Hematopoietic multipotent progenitor cell treated with erythropoietin and hydrocortisone succinate and interleukin-3 and kit ligand, for 6 days (in vitro differentiated cells): ENCODE measurements around the gene SBNO1.
A peak's percentile ranks its signal among the peaks of the same experiment; 100 is the strongest.
"Not testable (repeated sequence)": the region's sequence is repeated elsewhere in the genome, so short reads cannot be mapped to it uniquely, and the experiment has no call there.

Experiments
- DNase-seq: peaks from one replicate; pipeline ENCODE4 v3.0.0-alpha.2; 2015

SBNO1 gene

DNA sequence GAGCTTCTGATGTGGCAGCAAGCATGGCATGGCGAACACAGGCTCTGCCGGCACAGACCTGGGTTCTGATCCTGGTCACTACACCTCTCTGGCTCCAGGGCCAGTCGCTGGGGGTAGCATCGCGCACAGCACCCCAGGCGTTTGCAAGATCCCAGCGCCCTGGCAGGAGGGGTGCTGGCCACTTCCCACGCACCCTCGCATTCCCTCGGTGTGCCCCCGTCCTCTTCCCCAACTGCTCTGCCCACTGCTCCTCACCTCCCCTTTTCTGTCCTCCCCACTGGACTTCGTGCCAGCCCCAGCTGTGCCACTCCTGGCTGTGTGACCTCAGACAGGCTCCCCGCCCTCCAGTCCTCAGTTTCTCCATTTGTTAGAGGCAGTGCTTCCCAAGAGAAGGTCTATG, 95.8 kb downstream of the SBNO1 start:
- no peak for DNase-seq

- DNase-seq: peak; percentile 68
These were observed 96.4 kb downstream of the SBNO1 start for GRCh38 chr12:123267991-123268843.

DNA sequence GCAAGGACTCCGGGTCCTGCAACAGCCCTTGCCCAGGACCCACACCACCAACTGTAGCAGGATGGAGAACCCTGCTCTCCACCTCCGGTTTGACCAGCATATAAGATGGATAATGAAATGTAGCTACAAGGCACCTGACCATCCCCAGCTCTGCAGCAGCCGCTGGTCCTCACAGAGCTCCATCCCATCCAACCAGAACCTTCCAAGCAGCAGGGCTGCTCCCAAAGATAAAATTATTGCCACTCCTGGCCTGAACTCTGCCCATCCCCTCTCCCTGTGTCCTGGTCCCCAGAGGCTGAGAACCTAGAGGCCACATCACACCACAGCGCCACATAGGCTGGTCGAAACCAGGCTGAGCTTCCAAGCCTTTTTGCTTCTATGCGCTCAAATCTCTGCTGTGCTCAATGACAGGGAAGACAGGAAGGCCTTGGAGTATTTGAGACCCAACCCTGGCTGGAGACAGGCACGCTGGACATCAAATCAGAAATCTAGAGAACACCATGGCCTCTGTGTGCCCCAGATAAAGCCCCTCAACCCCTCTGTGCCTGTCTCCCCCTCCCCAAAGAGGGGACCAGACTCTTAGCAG, 97.2 kb downstream of the SBNO1 start:
- DNase-seq: no peak

DNA sequence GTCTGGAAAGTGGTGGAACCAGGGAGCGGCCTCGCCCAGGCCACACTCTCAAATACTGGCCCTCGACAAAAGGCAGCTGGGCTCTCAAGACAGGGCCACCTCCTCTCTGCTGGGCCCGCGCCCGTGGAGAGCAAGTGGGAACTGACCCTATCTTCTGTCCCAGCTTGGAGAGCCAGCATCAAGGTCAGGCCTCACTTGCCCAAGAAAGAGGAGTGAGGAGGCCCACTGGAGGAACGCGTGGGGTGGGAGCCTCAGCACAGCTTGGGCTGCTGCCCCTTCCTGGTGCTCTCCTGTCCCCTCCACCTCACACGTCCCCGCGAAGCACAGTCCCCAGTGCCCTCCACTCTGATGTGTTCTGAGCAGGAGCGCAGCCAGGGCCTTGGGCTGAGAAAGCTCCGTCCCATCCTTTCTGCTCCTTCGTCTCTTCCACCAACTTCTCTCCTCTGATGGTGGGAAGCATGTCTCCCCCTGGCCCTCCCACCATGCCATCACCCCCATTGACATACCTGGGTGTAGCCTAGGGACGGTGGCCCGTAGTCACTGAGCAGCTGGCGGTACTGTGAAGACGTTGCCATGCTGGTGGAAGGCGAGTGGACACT, 97.9 kb downstream of the SBNO1 start:
- DNase-seq: no peak

DNA sequence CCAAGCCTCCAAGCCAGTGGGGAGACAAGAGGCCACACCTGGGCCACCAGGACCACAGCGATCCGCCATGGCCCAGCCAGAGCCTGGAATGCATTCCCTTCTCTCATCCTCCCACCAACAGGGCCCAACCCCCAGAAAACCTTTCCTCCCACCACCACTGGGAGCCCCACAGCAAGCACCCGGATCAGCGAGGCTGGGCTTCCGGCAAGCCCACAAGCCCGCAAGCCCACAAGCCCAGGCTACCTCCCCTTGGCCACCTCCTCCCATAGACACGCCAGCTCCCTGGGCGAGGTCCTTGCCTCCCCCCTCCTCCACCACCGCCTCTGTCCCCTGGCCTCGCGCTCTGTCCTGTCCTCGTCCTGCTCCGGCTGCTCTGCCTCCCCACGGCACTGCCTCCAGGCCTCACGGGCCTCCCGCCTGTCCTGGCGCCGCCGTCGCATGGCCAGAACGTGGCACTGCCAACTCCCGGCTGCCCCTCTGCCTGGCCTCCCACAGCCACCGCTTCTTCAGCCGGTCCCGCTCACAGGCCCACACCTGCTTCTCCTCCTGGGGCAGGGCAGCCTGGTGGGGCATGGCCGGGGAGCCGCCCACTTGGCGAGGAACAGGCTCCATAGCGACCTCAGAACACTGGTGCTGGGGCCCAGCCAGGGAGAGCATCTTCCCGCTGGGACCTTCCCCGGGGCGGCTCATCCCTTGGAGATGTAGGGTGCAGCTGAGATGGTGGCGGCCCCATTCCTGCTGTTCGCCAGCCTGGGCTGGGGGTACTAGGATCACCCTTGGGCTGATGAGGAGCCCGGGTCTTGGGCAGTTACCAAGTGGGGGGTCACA, 98.6 kb downstream of the SBNO1 start:
- DNase-seq: no peak

- DNase-seq: peak; percentile 47
These were observed 100.0 kb downstream of the SBNO1 start for GRCh38 chr12:123264642-123265041.

DNA sequence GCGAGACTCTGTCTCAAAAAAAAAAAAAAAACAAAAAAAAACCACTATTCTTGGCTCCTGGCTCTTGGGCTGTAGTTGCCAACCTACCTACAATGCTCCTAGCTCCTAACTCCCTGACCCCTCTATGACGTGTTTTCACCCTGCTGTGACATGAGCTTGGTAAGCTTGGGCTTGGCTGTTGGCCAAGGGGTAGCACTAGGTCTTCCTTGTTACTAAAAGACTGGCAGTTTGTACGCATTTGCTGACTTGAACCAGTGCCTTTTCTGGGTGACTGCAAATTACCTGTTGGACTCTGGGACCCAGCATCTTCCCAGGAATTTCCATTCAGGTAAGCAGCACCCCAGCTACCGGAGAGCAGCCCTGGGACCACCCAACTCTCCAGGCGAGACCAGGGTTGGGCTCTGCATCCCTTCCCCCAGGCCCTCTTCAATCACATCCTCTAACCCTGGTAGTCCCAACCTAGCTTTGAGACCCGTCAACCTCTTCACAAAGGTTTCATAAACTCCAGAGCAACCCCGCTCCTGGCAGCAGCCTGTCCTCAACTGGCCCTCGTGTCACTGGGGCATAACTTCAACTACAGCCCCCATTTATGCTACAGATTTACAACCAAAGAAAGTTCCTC, 101.3 kb downstream of the SBNO1 start:
- no peak for DNase-seq

GRCh38 chr12:123261196-123261595, 103.5 kb downstream of the SBNO1 start:
- no peak for DNase-seq

GRCh38 chr12:123260081-123260480, 104.6 kb downstream of the SBNO1 start:
- no peak for DNase-seq

GRCh38 chr12:123258593-123258992, 106.1 kb downstream of the SBNO1 start:
- no peak for DNase-seq

- no peak for DNase-seq
These were observed 109.7 kb downstream of the SBNO1 start for GRCh38 chr12:123254853-123255446.

DNA sequence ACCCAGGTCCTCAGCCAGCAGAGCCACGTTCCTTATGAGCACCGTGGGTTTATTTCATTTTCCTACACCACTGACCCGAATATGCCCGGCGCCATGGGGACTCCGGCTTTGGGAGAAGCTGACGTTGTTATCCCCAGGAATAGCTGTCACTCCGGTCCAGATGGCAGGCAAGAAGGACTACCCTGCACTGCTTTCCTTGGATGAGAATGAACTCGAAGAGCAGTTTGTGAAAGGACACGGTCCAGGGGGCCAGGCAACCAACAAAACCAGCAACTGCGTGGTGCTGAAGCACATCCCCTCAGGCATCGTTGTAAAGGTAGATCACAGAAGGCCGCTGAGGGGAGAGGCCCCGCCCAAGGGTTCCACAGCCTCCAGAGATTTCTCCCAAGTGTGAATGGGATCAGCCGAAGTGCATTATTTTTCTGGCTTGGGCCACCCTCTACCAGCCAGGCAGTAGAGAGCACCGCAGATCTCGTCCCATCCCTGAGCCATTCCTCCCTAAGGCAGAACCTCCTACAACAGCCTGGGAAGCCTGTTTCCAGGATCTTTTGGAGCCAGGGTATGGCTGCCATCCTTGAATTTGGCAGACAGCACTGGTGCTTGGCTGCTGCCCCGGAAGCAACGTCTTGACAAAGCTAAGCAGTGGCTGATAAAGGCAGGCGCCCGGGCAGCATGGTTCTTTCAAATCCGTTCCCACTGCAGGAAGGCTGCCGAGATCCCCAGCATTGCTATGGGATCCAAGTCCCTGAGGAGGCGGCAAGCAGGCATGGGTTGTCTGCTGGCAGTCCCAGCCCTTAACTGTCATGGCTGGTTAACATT, 110.8 kb downstream of the SBNO1 start:
- DNase-seq: no peak

- not testable (repeated sequence) for DNase-seq
These were observed 112.3 kb downstream of the SBNO1 start for GRCh38 chr12:123252365-123252764.

- DNase-seq: no peak
These were observed 113.1 kb downstream of the SBNO1 start for GRCh38 chr12:123251403-123252076.

DNA sequence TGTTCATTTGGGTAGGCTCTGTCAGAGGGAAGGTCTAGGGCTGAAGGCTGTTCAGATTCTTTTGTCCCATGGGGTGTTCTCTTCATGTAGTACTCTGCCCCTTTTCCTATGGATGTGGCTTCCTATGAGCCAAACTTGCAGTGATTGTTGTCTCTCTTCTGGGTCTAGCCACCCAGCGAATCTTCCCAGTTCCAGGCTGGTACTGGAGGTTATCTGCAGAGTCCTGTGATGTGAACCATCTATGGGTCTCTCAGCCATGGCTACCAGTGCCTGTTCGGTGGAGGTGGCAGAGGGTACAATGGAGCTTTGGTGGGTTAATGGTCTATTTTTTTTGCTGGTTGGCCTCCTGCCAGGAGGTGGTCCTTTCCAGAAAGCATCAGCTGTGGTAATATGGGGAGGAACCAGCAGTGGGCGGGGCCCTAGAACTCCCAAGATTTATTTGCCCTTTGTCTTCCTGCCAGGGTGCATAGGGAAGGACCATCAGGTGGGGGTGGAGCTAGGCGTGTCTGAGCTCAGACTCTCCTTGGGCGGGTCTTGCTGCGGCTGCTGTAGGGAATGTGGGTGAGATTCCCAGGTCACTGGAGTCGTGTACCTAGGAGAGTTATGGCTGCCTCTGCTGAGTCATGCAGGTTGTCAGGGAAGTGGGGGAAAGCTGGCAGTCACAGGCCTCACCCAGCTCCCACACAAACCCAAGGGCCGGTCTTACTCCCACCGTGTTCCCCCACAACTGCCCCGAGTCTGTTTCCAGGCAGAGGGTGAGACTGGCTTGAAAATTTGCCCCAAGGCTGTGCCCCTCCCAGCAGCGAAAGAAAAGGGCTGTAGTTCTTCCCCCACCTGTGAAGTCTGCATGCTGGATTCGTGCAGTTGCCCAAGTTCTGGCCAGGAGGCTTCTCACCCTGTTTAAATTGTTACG, 113.9 kb downstream of the SBNO1 start:
- DNase-seq: no peak

- DNase-seq: not testable (repeated sequence)
These were observed 115.5 kb downstream of the SBNO1 start for GRCh38 chr12:123248996-123249741.

DNA sequence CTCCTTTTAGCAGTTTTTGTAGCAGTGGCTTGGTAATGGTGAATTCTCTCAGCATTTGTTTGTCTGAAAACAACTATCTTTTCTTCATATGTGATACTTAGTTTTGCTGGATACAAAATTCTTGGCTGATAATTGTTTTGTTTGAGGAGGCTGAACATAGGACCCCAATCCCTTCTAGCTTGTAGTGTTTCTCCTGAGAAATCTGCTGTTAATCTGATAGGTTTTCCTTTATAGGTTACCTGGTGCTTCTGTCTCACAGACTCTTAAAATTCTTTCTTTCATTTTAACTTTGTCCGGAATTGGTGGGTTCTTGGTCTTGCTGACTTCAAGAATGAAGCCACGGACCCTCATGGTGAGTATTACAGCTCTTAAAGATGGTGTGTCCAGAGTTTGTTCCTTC, 116.5 kb downstream of the SBNO1 start:
- DNase-seq: not testable (repeated sequence)

DNA sequence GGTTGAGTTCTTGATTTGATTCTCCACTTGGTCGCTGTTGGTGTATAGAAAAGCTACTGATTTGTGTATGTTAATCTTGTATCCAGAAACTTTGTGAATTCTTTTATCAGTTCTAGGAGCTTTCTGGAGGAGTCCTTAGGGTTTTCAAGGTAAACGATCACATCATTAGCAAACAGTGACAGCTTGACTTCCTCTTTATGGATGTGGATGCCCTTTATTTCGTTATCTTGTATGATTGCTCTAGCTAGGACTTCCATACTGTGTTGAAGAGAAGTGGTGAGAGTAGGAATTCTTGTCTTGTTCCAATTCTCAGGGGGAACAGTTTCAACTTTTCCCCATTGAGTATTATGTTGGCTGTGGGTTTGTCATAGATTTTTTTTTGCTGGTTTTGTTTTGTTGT, 119.0 kb downstream of the SBNO1 start:
- DNase-seq: no peak
